ENCODE results near the gene VSNL1. TPM values are rescaled to one million over a fixed set of nuclear protein-coding genes. Genes with fewer than 3 reads are reported as not detected.

The VSNL1 gene
- total RNA-seq, 1 experiment from 2014 or later, result 0.43 TPM

DNA sequence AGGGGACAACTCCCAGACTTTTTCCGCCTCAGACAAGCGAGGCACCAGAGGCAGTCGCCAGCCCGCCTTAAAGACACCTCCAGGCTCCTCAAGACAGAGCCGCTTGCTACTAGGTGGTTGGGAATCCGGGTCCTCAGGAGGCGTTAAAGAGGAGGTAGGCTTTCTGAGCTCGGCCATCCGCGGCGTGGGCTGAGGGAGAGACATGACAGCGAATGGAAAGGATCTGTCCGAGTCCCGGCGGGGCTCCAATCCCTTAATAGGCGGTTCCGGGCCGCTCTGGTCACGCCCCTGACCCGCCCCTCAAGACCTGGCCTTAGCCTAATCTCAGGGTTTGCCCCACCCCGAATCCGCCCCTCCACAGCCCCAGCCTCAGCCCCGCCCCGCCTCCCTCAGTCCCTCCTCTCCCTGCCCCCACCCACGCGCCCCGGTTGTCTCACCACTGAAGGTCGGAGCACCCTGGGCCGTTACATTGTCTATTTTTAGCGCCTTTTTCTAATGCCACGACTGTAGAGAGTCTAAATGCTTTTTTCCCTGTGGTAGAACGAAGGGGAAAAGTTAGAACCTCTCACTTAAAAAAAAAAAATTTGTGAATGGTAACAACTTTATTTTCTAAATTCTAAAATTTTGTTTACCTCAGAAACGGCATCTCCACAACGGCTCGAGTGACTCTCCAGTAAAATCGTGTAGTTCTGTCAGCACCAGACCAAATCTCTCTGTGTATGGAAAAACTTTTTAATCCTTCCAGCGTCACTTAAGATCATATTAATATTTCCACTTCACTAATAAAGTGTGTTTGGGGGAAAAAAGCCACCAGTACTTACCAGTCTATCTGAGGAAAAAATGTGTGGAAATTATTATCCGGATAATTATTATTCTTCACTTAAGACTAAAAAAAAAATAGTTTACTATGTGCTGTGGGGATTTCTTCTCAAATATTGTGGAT is 22.0 kb upstream of the VSNL1 start, which contains the start of gene RAD51AP2:
Gene RAD51AP2, minus strand, starts transcription at position 229 of the 943 bp plus-strand sequence. Its CDS starts 25 bp downstream, at position 204.
- no peaks in the 10 kb centered on the region; the same call in 1 of the 2 replicates for H3K9me3 ChIP-seq
- intact Hi-C loops (cut with micrococcal nuclease; ENCODE audit: unreplicated experiment), result loop anchor here (1.0 kb wide), 1 partner anchor 22 kb away; the partner anchor contains the start of gene VSNL1
- no peaks in the 10 kb centered on the region for H3K4me1 Mint-ChIP-seq (ENCODE audit: low read depth, unreplicated experiment)
- H3K27me3 ChIP-seq (replicated peaks; ENCODE audit: control insufficient read depth, insufficient read depth, low read length), result no peaks in the 10 kb centered on the region
- TF ChIP-seq, protein P1, sequence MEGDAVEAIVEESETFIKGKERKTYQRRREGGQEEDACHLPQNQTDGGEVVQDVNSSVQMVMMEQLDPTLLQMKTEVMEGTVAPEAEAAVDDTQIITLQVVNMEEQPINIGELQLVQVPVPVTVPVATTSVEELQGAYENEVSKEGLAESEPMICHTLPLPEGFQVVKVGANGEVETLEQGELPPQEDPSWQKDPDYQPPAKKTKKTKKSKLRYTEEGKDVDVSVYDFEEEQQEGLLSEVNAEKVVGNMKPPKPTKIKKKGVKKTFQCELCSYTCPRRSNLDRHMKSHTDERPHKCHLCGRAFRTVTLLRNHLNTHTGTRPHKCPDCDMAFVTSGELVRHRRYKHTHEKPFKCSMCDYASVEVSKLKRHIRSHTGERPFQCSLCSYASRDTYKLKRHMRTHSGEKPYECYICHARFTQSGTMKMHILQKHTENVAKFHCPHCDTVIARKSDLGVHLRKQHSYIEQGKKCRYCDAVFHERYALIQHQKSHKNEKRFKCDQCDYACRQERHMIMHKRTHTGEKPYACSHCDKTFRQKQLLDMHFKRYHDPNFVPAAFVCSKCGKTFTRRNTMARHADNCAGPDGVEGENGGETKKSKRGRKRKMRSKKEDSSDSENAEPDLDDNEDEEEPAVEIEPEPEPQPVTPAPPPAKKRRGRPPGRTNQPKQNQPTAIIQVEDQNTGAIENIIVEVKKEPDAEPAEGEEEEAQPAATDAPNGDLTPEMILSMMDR (IDR thresholded peaks at IDR 0.05; ENCODE audit: insufficient read depth in 1 of 2, low read depth in 1 of 2, low read length in 1 of 2, severe bottlenecking in 1 of 2, unreplicated experiment in 1 of 2), result no peak
- H3K36me3 ChIP-seq (ENCODE audit: control insufficient read depth, insufficient read depth, low read length), result no peaks in the 10 kb centered on the region
- no peaks in the 10 kb centered on the region for H3K9me3 Mint-ChIP-seq (ENCODE audit: unreplicated experiment)
- DNase-seq, result peak; percentile 73 to 81
- peak within 1 kb of the TSS; percentile 66 for H3K4me3 Mint-ChIP-seq (ENCODE audit: unreplicated experiment)
- peaks cover 20% of the 10 kb centered on the region for H3K27me3 Mint-ChIP-seq (ENCODE audit: insufficient read depth, unreplicated experiment)
- ChIA-PET POLR2A (no interaction called here), CTCF (no interaction called here)
- peaks cover 16% of the 10 kb centered on the region for H3K36me3 Mint-ChIP-seq (ENCODE audit: insufficient read depth, unreplicated experiment)
- H3K4me1 ChIP-seq, result no peaks in the 10 kb centered on the region
- no TSS peak for BruUV-seq (replicated peaks)
- peak within 1 kb of the TSS; percentile 39 for H3K4me3 ChIP-seq (ENCODE audit: low read depth, low read length)
- no peak within 1 kb of the TSS for H3K27ac Mint-ChIP-seq (ENCODE audit: unreplicated experiment)

DNA sequence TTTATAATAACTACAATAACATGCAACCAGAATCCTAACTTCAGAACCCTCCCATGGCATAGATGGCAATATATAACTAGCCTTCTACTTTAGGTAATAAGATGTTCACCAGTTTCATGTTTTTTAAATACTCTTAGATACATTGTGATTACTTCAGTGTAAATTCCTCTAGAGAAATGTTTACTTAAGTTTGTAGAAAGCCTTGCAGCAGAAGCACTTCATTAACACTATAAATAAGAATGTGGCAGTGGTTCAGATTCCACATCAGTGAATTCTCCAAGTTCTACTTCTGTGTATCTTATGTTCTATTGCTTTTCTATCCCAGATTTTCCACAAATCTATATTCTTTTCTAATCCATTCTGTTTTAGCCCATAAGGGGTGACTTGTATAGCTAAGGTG is 21.0 kb upstream of the VSNL1 start:
- BruUV-seq (replicated peaks), result no TSS peak

DNA sequence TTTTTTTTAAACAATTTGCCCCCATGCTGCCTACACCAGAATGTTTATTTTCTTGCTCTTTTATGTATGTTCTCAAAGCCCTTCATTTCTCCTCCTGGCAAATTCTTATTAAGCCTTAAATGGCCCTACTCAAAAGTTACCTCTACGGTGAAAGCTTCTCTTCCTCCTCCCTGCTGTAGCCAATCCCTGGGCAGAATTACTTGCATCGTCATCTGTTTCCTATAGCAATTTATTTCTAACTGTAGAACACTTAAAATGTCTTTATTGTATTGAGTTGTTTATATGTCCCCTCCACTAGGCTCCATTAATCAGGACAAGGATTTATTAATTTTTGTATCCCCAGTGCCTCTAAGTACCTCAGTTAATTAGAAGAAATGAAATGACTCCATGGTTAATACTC is 19.7 kb upstream of the VSNL1 start:
- Mint-ChIP-seq H3K9me3 (ENCODE audit: unreplicated experiment) (no peaks in the 10 kb centered on the region), H3K36me3 (ENCODE audit: insufficient read depth, unreplicated experiment) (peaks cover 16% of the 10 kb centered on the region), H3K27me3 (ENCODE audit: insufficient read depth, unreplicated experiment) (peaks cover 22% of the 10 kb centered on the region), H3K4me3 (ENCODE audit: unreplicated experiment) (no peak overlapping the region), H3K4me1 (ENCODE audit: low read depth, unreplicated experiment) (no peaks in the 10 kb centered on the region), H3K27ac (ENCODE audit: unreplicated experiment) (no peak overlapping the region)
- no peaks in the 10 kb centered on the region for H3K36me3 ChIP-seq (ENCODE audit: control insufficient read depth, insufficient read depth, low read length)
- H3K4me1 ChIP-seq, result no peaks in the 10 kb centered on the region
- H3K4me3 ChIP-seq (ENCODE audit: low read depth, low read length), result no peak overlapping the region
- BruUV-seq (replicated peaks), result no TSS peak
- intact Hi-C loops (cut with micrococcal nuclease; ENCODE audit: unreplicated experiment), result no loop called here
- no peak for DNase-seq
- no peaks in the 10 kb centered on the region for H3K27me3 ChIP-seq (replicated peaks; ENCODE audit: control insufficient read depth, insufficient read depth, low read length)
- POLR2A ChIA-PET, result no interaction called here
- no peaks in the 10 kb centered on the region; the same call in 1 of the 2 replicates for H3K9me3 ChIP-seq
- CTCF ChIA-PET, result no interaction called here
- TF ChIP-seq, protein P1 (IDR thresholded peaks at IDR 0.05; ENCODE audit: insufficient read depth in 1 of 2, low read depth in 1 of 2, low read length in 1 of 2, severe bottlenecking in 1 of 2, unreplicated experiment in 1 of 2), result no peak

More for the DNA sequence above, 21.0 kb upstream of the VSNL1 start:
- TF ChIP-seq, protein P1 (IDR thresholded peaks at IDR 0.05; ENCODE audit: insufficient read depth in 1 of 2, low read depth in 1 of 2, low read length in 1 of 2, severe bottlenecking in 1 of 2, unreplicated experiment in 1 of 2), result no peak
- Mint-ChIP-seq H3K27me3 (ENCODE audit: insufficient read depth, unreplicated experiment) (peaks cover 24% of the 10 kb centered on the region), H3K9me3 (ENCODE audit: unreplicated experiment) (no peaks in the 10 kb centered on the region), H3K4me1 (ENCODE audit: low read depth, unreplicated experiment) (no peaks in the 10 kb centered on the region), H3K36me3 (ENCODE audit: insufficient read depth, unreplicated experiment) (peaks cover 16% of the 10 kb centered on the region), H3K27ac (ENCODE audit: unreplicated experiment) (no peak overlapping the region), H3K4me3 (ENCODE audit: unreplicated experiment) (no peak overlapping the region)
- Histone ChIP-seq H3K36me3 (ENCODE audit: control insufficient read depth, insufficient read depth, low read length) (no peaks in the 10 kb centered on the region), H3K9me3 (no peaks in the 10 kb centered on the region; the same call in 1 of the 2 replicates), H3K27me3 (replicated peaks; ENCODE audit: control insufficient read depth, insufficient read depth, low read length) (no peaks in the 10 kb centered on the region), H3K4me3 (ENCODE audit: low read depth, low read length) (no peak overlapping the region), H3K4me1 (no peaks in the 10 kb centered on the region)
- ChIA-PET CTCF (no interaction called here), POLR2A (no interaction called here)
- DNase-seq, result no peak
- intact Hi-C loops (cut with micrococcal nuclease; ENCODE audit: unreplicated experiment), result no loop called here
